Right kidney (tissue), 1 donor: ENCODE measurements around the gene CDH11.

Experiments
- DNase-seq: peaks from one replicate; pipeline ENCODE4 v3.0.0-alpha.2; 2016

CDH11 gene

GRCh38 chr16:65032387-65032786 lies 89.5 kb downstream of the CDH11 start:
- no peak for DNase-seq

GRCh38 chr16:65024767-65025178 lies 97.1 kb downstream of the CDH11 start:
- DNase-seq = no peak

- no peak for DNase-seq
Measured at GRCh38 chr16:65023802-65024201, 98.1 kb downstream of the CDH11 start.

- no peak for DNase-seq
Measured at GRCh38 chr16:65021852-65022595, 99.8 kb downstream of the CDH11 start.

DNA sequence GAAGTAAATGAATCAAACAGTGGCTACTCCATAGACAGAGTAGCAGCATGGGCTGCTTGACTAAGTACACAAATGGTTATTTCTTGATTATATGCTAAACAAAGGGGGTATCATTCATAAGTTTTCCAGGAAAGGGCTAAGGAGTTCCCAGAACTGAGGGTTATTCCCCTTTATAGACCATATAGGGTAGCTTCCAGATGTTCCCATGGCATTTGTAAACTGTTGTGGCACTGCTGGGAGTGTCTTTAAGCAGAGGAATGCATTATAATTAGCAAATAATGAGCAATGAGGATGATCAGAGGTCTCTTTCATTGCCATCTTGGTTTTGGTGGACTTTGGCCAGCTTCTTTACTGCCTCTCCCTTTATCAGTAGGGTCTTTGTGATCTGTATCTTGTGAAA lies 105.1 kb downstream of the CDH11 start:
- no peak for DNase-seq

DNA sequence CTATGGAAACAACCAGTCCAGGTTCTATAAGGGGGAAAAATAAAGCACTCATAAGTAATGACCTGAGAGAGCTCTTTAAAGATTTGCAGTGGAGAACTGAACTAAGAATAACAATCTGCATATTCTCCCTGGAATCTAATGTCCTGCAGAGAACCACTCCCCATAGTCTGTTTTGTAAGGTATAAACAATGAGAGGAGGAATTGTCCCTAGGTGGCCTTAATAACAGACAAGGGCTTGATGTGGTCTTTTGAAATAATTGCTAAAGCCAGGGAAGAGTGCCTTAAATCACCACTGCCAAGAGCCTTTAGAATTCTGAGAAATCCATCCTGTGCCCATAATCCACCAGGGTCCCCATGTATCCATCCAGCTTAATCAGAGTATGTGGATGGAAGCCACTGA lies 106.3 kb downstream of the CDH11 start:
- no peak for DNase-seq

DNA sequence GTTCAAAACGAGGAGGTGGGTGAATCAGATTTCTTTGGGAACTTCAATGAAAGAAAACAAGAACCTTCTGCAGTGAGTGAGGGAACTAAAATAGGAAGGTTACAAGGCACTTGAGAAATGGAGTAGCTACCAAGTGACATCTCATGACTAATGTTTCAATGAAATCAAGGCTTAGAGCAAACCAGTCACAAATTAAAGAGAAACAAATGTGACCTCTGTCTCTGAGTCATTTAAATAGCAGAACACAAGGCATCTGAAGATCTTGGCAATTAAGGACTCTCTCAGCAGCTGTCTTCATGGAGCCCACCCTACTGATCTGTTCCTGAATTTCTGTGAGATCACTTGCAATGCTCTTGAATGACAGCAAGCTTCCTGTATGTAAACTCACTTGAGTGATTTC lies 109.5 kb downstream of the CDH11 start:
- DNase-seq = no peak

- DNase-seq = no peak
Measured at GRCh38 chr16:65010125-65010524, 111.7 kb downstream of the CDH11 start.

DNA sequence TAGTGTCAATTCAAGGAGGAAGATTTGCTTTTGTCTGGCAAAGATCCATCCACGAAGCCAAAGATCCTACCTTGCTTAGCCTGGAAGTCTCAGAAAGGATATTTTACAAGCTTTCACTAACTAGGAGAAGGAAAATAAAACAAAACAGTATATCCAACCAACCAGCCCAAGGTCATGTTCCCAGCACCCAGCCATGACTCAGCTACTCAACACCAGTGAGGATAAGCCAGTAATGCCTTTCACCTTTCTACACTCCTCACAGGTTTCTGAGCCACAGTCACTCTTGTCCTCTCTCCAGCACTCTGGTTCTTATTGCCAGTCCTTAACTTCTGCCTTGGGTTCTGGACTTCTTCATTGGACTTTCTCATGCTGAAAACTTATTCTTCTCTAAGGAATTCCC lies 116.2 kb downstream of the CDH11 start:
- no peak for DNase-seq

GRCh38 chr16:65004570-65004969 lies 117.3 kb downstream of the CDH11 start:
- DNase-seq = no peak

- DNase-seq = no peak
Measured at GRCh38 chr16:65003621-65004020, 118.2 kb downstream of the CDH11 start.

DNA sequence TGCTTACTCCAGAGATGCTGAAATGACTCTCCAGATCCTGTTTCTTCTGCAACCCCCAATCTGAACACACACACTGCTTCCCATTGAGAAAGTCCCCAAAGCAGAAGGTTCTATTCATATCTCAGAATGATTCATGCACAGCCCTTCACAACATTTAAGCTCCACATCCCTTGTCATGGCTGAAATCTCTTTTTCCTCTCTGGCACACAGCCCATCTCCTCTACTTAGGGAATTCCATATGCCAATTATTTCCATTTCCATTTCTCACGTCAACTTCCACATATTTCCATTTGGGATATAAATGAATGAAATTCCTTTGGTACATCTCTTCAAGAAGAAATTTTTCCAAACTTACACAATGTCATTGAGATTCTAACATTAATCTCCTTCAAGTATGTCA lies 119.6 kb downstream of the CDH11 start:
- DNase-seq = no peak

- DNase-seq = no peak
Measured at GRCh38 chr16:65000654-65001053, 121.2 kb downstream of the CDH11 start.

- DNase-seq = no peak
Measured at GRCh38 chr16:64997751-64998150, 124.1 kb downstream of the CDH11 start.

DNA sequence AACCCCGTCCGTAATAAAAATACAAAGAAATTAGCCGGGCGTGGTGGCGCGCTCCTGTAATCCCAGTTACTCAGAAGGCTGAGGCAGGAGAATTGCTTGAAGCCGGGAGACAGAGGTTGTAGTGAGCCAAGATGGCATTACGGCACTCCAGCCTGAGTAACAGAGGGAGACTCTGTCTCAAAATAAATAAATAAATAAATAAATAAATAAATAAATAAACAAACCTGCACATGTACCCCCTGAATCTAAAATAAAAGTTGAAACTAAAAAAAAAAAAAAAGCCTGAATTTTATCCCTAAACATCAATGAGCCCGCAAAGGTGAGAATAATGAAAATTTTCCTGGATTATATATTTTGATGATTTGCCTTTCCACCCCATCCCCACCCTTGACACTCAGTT lies 124.7 kb downstream of the CDH11 start:
- no peak for DNase-seq

GRCh38 chr16:64996641-64997040 lies 125.2 kb downstream of the CDH11 start:
- DNase-seq = no peak

GRCh38 chr16:64993464-64993863 lies 128.4 kb downstream of the CDH11 start:
- DNase-seq = no peak

DNA sequence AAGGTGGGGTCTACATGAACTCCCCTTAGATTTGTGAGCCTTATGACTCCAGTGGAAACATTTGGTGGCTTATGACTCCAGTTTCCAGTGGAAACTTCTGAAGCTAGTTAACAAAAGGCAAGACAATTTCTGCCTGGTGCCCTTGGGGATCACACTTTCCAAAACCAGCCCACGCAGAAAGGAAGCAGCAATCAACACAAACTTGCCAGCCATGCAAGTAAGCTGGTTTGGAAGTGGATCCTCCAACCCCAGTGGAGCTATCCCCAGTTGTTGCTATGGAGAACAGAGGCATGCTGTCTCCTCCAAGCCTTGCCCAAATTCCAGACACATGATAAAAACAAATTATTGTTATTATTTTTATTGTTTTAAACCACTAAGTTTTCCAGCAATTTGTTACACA lies 130.9 kb downstream of the CDH11 start:
- no peak for DNase-seq

DNA sequence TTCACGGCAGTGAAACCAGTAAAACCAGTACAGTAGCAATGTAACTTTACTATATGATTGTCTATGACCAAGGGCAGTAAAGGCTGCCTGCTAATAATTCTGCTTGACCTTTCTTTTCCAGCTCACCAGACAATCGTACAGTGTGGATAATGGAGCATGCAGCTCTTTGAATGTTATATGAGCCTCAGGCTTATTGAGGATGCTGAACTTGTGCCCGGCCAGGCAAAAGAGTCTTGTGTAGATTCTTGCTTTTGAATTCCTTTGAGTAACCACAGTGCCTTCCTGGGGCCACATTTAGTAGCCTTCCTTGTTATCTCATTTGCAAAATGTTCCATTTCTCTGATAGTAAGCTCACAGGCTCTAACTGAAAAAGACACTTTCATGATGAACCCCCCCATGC lies 131.8 kb downstream of the CDH11 start:
- no peak for DNase-seq

GRCh38 chr16:64989050-64989449 lies 132.8 kb downstream of the CDH11 start:
- DNase-seq = no peak

GRCh38 chr16:64983963-64984362 lies 137.9 kb downstream of the CDH11 start:
- DNase-seq = peak; percentile 28

DNA sequence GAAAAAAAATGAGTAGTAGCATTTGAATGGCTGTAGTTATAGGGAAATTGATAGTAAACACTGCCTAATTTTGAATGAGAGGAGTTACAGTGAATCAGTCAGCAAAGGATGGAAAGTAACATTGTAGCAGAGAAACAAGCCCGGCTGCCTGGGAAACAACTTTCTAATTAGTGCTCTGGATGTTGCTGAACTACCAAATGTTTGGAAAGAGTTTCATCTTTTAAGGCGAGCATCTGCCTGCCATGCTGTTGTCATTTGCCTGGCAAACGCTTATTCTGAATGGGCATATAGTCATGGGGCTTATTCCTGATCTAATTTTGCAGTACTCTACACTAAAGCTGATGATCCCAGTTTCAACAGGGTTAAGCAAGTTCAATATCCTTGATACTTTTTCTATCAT lies 138.6 kb downstream of the CDH11 start:
- no peak for DNase-seq

DNA sequence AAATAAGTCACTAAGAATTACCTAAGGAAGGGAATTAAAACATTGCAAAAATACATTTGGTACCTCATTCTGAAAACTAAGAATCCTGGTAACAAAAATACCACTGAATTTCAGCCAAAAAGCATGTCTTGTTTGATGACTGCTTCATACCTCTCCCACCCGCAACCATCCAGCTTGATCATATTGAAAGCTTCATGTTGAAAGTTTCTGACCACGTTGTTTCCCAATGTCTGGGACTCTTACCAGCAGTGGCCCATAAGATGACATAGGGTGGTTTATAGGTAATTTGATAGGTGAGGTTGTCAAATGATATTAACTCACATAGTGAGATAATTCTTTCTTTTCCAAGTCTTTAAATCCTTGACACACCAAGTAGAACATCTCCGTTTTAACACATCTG lies 139.3 kb downstream of the CDH11 start:
- DNase-seq = no peak

DNA sequence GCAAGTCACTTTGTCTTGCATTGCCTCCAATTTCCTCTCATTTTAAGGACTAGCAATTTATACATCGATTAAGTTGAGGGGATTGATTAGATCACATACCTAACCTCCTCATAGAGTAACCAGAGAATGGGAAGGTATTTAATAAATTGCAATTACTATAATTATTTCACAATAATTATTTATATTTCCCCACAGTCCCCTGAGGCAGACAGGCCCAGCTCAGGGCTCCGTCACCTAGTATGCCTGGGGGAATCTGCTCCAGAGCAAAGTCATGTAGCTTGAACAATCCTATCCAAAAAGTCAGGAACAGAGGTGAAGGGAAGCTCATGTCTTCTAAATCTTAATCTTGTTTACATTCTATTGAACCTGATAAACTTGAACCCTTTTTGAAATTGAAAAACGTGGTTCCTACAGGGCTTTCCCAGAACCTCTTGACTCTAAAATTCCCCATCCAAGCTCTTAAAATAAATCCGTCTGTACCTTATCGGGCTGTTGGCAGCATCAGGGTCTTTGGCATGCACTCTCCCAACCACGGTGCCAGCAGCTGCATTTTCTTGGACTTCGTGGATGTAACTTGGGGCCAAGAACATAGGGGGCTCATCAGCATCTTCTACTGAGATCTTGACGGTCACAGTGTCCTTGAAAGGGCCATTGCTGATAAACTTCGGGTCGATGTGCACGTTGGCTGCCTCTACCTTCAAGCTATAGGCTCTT lies 140.1 kb downstream of the CDH11 start:
- no peak for DNase-seq
